Endodermal cell (in vitro differentiated cells): Measurements from ENCODE around the gene IFI27L2. TPM values are rescaled to one million over a fixed set of nuclear protein-coding genes. Genes with fewer than 3 reads are reported as not detected.

Experiments
- DNase-seq: peaks from one replicate; pipeline ENCODE4 v3.0.0-alpha.2; 2017
- H3K27ac ChIP-seq: 2 replicates; pipeline ENCODE4 v1.5.1; 2013; ENCODE audit warnings: mild to moderate bottlenecking, low read depth, low read length, moderate library complexity
- H3K27me3 ChIP-seq: 2 replicates; pipeline ENCODE4 v1.6.1; 2013; ENCODE audit warnings: mild to moderate bottlenecking, low read length, moderate library complexity; ENCODE audit not compliant: insufficient read depth, control insufficient read depth, poor library complexity, severe bottlenecking
- H3K36me3 ChIP-seq: 2 replicates; pipeline ENCODE4 v1.7.0; 2013; ENCODE audit warnings: mild to moderate bottlenecking, low read length, moderate library complexity; ENCODE audit not compliant: control insufficient read depth, insufficient read depth
- H3K4me1 ChIP-seq: one replicate; pipeline ENCODE4 v1.7.0; 2013; ENCODE audit warnings: low read length; ENCODE audit not compliant: control insufficient read depth, insufficient read depth
- H3K4me3 ChIP-seq: 2 replicates; pipeline ENCODE4 v1.5.1; 2013; ENCODE audit warnings: mild to moderate bottlenecking, low read length, moderate library complexity
- H3K9ac ChIP-seq: 2 replicates; pipeline ENCODE4 v1.6.1; 2013; ENCODE audit warnings: mild to moderate bottlenecking, low read length, moderate library complexity; ENCODE audit not compliant: poor library complexity, severe bottlenecking; ENCODE audit errors: extremely low read depth
- H3K9me3 ChIP-seq: 2 replicates; pipeline ENCODE4 v1.6.1; 2013; ENCODE audit warnings: mild to moderate bottlenecking, low read length, moderate library complexity; ENCODE audit not compliant: control insufficient read depth
- H3K27ac Mint-ChIP-seq: 2 replicates; pipeline ENCODE4 v1.8.0; 2020; ENCODE audit warnings: mixed read lengths
- H3K27me3 Mint-ChIP-seq: 2 replicates; pipeline ENCODE4 v1.8.0; 2021; ENCODE audit warnings: mild to moderate bottlenecking, mixed read lengths; ENCODE audit not compliant: insufficient read depth
- H3K36me3 Mint-ChIP-seq: 2 replicates; pipeline ENCODE4 v1.8.0; 2020; ENCODE audit warnings: low read depth, mixed read lengths
- H3K4me1 Mint-ChIP-seq: 2 replicates; pipeline ENCODE4 v1.8.0; 2020; ENCODE audit warnings: mixed read lengths
- H3K4me3 Mint-ChIP-seq: 2 replicates; pipeline ENCODE4 v1.8.0; 2020; ENCODE audit warnings: mild to moderate bottlenecking, moderate library complexity, mixed read lengths
- H3K9me3 Mint-ChIP-seq: 2 replicates; pipeline ENCODE4 v1.8.0; 2020; ENCODE audit warnings: mild to moderate bottlenecking, mixed read lengths
- CTCF ChIP-seq: fragments of 200-600 bp; sonication (generic); conservative IDR thresholded peaks from 2 replicates; pipeline ENCODE4 v1.5.0; 2021; ENCODE audit warnings: antibody characterized with exemption, mild to moderate bottlenecking
- WGBS, 2 experiments: methylation state at CpG; one replicate each; pipeline versions ENCODE4 v1.1.5 to v1.1.7; 2013; ENCODE audit warnings: missing lambda C conversion rate in 2 of 2, mixed read lengths in 1 of 2; ENCODE audit not compliant: insufficient coverage in 1 of 2, insufficient read length in 1 of 2; 5-methylcytosine and 5-hydroxymethylcytosine counted together
- total RNA-seq, 2 donors: library from RNA; stranded (reverse); fragmentation: NEBNext Ultra II Directional in 1 of 2; extraction: Animal tissue kit (Norgen Biotek cat#: 25700) in 1 of 2; gene quantifications; 2 replicates in 1 of 2; 3 replicates in 1 of 2; pipeline ENCODE4 v1.2.1, GENCODE V29; 2021

The IFI27L2 gene
- total RNA-seq, 2 donors from 2014 or later = 36.0 to 43.7 TPM

- DNase-seq = no peak
- Histone ChIP-seq H3K4me3 (no peak overlapping the region), H3K27me3 (no peaks in the 10 kb centered on the region), H3K9ac (no peak overlapping the region), H3K4me1 (peaks cover 4% of the 10 kb centered on the region), H3K9me3 (peaks cover 15% of the 10 kb centered on the region), H3K36me3 (no peaks in the 10 kb centered on the region), H3K27ac (no peak overlapping the region)
- Mint-ChIP-seq H3K27me3 (no peaks in the 10 kb centered on the region), H3K4me1 (peaks cover 5% of the 10 kb centered on the region), H3K27ac (no peak overlapping the region), H3K4me3 (no peak overlapping the region), H3K36me3 (no peaks in the 10 kb centered on the region), H3K9me3 (peaks cover 15% of the 10 kb centered on the region)
- 86 to 89% methylated on average over 4 to 5 of the region's 5 CpGs for WGBS, 2 experiments
- no peak for TF ChIP-seq CTCF
Measured at GRCh38 chr14:94139421-94139820, 10.0 kb upstream of the IFI27L2 start.

GRCh38 chr14:94139006-94139405 is 9.6 kb upstream of the IFI27L2 start:
- Histone ChIP-seq H3K4me1 (peaks cover 4% of the 10 kb centered on the region), H3K27ac (no peak overlapping the region), H3K36me3 (no peaks in the 10 kb centered on the region), H3K4me3 (no peak overlapping the region), H3K9ac (no peak overlapping the region), H3K9me3 (peaks cover 15% of the 10 kb centered on the region), H3K27me3 (no peaks in the 10 kb centered on the region)
- peak; percentile 53 for DNase-seq
- no peak for TF ChIP-seq CTCF
- Mint-ChIP-seq H3K27me3 (no peaks in the 10 kb centered on the region), H3K9me3 (peaks cover 15% of the 10 kb centered on the region), H3K27ac (no peak overlapping the region), H3K4me1 (peaks cover 4% of the 10 kb centered on the region), H3K4me3 (no peak overlapping the region), H3K36me3 (no peaks in the 10 kb centered on the region)
- WGBS, 2 experiments = 51 to 69% methylated on average over 3 to 5 of the region's 5 CpGs

- no peaks in the 10 kb centered on the region for H3K36me3 ChIP-seq
- H3K9me3 ChIP-seq = peaks cover 15% of the 10 kb centered on the region
- no peak overlapping the region for H3K27ac Mint-ChIP-seq
- peaks cover 4% of the 10 kb centered on the region for H3K4me1 Mint-ChIP-seq
- no peaks in the 10 kb centered on the region for H3K27me3 Mint-ChIP-seq
- H3K4me3 Mint-ChIP-seq = no peak overlapping the region
- H3K9me3 Mint-ChIP-seq = peaks cover 15% of the 10 kb centered on the region
- H3K4me3 ChIP-seq = no peak overlapping the region
- WGBS, 2 experiments = 92 to 100% methylated on average over 6 to 9 of the region's 9 CpGs
- no peak for TF ChIP-seq CTCF
- H3K27ac ChIP-seq = no peak overlapping the region
- no peaks in the 10 kb centered on the region for H3K36me3 Mint-ChIP-seq
- DNase-seq = no peak
- no peaks in the 10 kb centered on the region for H3K27me3 ChIP-seq
- peaks cover 4% of the 10 kb centered on the region for H3K4me1 ChIP-seq
- H3K9ac ChIP-seq = no peak overlapping the region
Measured at GRCh38 chr14:94138251-94138650, 8.8 kb upstream of the IFI27L2 start.
